Measurements from ENCODE around the gene GRIK1. TPM values are rescaled to one million over a fixed set of nuclear protein-coding genes. Genes with fewer than 3 reads are reported as not detected.

GRIK1 gene
- total RNA-seq, 2 donors from 2014 or later: not detected

DNA sequence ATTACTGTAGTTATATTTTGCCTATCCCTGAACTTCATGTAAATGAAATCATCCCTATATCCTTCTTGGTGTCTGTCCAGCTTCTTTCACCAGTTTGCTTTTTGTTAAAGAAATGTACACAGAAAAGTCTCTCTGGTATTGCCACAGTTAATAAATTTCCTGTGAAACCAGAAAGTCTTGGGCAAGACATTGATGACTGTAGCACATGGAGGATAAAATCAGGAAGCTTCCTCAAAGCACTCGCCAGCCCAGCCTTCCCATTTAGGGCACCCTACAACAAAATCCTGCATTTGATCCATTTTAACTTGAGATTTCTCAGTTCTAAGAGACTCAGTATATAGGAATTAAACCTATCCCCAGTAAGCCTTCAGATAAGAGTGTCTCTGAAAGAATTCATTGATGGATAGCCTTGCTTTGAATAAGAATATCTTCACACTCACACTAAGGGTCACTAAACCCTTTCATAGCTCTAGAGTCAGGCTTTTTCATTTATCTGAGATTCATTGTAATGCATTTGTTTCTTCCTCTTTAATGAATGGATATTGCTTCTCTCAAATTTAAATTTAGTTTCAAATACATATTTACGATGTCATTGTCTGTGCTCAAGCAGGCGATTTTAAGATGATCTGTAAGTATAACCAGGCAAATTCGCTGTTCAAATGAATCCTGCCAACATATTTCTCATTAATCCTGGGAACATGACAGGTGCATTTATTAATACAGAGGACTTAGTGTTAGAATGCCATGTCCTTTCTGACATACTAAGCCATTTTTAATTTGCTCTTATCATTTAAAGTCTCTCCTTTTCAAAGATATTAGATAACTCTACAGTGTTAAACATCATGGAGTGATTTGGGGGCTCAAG is 153.1 kb downstream of the GRIK1 start:
- Mint-ChIP-seq H3K27ac (no peak overlapping the region), H3K9me3 (no peaks in the 10 kb centered on the region), H3K36me3 (no peaks in the 10 kb centered on the region)
- no peak for DNase-seq (ENCODE audit: low spot score in 2 of 2)
- ATAC-seq: no peak

DNA sequence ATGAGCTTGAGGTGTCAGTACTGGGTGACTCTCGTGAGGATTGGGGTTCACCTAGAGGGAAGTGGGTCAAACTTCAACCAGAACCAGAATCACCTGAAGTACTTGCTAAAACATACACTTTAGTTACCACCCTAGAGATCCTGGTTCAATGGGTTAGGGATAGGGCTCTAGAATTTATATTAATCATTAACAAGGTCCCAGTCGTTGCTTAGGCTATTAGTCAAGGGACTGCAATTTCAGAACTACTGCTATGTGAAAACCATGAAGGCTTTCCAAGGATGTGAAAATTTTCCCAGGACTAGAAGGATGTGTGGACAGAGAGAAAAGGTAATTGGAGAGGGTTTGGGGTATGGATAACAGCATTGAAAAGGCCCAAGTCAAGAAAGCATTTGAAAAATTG is 162.6 kb downstream of the GRIK1 start:
- no peaks in the 10 kb centered on the region for H3K9me3 Mint-ChIP-seq
- no peak for ATAC-seq
- H3K27ac Mint-ChIP-seq: no peak overlapping the region
- no peak for DNase-seq (ENCODE audit: low spot score in 2 of 2)
- H3K36me3 Mint-ChIP-seq: no peaks in the 10 kb centered on the region

DNA sequence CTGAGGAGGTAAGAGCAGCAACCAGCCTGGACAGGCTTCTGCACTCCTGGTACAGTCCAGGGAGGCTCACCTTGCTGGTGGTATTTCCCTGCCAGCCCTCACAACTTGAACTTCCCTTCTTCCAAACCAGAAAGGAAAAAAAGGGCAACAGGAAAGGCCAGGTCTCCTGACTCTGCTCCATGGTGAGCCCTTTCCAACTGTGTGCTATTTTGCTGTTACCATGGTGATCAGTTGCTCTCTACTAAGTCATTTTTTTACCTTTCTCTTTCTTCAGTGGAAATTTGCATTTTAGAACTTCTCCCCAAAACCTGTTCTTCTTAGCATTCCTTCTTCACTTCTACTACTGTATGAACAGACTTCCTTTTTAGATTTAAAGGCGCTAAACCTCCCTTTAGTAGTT is 164.3 kb downstream of the GRIK1 start:
- no peak for ATAC-seq
- no peaks in the 10 kb centered on the region for H3K36me3 Mint-ChIP-seq
- no peak for DNase-seq (ENCODE audit: low spot score in 2 of 2)
- no peaks in the 10 kb centered on the region for H3K9me3 Mint-ChIP-seq
- H3K27ac Mint-ChIP-seq: peak overlapping the region in 1 of 2 donors; percentile 52

DNA sequence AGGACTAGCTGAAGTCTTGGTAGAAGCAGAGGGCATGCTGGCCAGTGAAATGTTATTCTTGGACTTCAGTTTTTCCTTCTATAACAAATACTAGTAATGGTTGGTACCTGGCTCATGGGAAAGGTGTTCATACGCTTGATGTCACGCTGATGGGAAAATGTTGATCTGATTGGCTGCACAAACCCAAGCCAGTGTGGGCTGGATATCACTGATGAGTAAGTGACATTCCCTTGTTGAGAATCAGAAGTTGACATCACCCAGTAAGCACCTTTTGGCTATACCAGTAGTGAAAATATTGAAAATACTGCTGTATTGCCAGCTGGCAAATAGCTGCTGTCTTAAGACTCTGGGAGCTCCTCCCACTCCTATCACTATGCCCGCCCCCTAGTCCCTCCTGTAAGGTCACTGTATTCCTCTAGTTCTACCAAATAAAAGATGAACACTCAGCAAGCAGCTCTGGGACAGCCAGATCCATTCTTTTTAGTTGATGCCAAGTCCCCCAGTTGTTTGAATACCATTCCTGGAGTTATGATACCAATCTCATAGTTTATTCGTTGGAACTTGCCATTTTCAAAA is 168.2 kb downstream of the GRIK1 start:
- ATAC-seq (no peak), DNase-seq (ENCODE audit: low spot score in 2 of 2) (no peak)
- no peaks in the 10 kb centered on the region for H3K36me3 Mint-ChIP-seq
- H3K9me3 Mint-ChIP-seq: no peaks in the 10 kb centered on the region
- H3K27ac Mint-ChIP-seq: no peak overlapping the region

DNA sequence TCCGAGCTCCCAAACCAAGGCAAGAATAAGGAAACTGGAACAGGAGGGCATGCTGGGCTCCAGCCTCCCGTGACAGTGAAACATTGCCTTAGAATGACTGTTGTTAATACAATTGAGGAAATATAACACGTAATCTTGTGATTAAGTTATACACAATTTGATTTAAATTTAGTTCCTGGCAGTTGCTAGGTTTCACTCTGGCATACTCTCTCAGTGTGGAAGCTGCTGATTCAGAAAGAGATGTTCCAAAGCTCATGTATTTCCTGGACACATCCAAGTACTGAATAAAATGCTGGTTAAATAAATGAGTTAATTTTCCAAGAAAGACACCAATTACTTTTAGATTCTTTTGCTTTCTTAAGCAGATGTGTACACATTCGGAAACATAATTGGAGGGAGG is 176.1 kb downstream of the GRIK1 start:
- H3K9me3 Mint-ChIP-seq: no peaks in the 10 kb centered on the region
- DNase-seq (ENCODE audit: low spot score in 2 of 2) (no peak), ATAC-seq (no peak)

DNA sequence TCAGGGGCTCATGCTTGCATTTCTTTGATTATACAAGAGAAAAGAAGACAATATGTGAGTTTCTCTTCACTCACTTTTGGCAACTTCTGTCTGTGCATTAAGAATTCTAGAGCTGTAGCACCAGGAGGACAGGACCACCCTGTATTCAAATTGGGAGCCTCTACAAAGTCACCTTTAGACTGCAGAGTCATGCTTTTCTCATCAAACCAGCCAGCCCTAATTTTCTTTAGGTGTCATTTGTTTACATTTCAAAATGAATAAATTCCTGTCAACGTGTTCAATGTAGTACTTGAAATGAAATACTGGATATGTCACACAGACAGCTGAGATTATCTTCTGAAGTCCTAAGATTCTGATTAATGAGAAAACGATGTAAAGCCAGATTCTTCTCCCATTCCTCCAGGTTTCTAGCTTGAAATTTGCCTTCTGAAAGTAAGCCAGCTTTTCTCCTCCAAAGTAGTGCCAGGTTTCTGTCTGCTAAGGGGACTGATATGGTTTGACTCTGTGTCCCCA is 177.2 kb downstream of the GRIK1 start:
- DNase-seq (ENCODE audit: low spot score in 2 of 2) (no peak), ATAC-seq (no peak)
- H3K27ac Mint-ChIP-seq: no peak overlapping the region
- H3K9me3 Mint-ChIP-seq: no peaks in the 10 kb centered on the region
- no peaks in the 10 kb centered on the region for H3K36me3 Mint-ChIP-seq

More for the DNA sequence above, 176.1 kb downstream of the GRIK1 start:
- Mint-ChIP-seq H3K27ac (no peak overlapping the region), H3K36me3 (no peaks in the 10 kb centered on the region)

DNA sequence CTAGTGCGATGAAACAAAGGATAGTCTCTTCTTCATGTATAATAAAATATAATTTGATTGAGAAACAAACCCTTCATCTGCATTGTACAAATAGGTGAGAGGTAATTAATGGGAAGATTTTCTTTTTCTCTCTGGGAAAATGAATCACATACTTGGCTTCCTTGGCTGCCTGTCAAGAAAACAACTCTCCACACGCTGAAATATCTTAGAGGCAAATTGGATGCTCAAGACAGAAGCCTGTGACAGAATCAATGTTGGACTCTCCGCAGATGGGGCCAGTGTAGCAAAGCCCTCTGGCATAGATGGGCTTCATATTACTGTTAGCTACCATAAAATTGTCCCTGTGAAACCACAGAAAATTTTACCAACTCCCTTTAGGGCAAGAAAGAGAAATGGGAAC is 186.6 kb downstream of the GRIK1 start:
- H3K9me3 Mint-ChIP-seq: no peaks in the 10 kb centered on the region
- H3K27ac Mint-ChIP-seq: no peak overlapping the region
- no peaks in the 10 kb centered on the region for H3K36me3 Mint-ChIP-seq
- no peak for DNase-seq (ENCODE audit: low spot score in 2 of 2)
- no peak for ATAC-seq

DNA sequence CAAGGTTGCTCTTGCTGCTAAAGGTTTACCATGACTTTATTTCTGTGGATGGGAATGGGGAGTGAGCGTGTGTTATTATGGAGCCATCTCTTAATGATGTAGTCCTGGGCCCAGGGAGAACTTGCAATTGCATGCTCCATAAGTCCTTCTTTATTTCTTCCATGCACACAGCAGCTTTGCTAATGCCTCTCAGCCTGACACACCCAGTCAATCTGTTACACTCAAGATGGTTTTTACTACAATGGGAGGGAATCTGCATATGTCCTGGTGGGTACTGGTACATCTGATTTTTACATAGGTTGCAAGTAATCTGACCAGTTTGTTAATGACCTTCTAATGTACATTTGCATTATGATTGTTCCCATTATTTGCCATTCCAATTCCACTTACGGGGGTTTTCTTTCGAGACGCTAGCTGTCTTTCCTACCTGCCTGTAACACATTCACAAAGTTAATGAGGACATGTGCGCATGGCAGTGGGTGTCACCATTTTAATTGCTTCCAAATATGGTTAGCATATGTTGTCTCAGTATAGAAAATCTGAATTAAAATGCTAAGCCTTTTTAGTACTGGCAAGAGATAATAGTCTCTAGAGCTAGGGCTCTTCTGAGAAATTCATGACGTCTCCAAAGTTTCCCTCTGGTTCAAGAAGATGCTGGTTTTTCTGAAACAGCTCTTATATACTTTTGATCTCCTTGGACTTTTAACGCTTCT is 188.2 kb downstream of the GRIK1 start:
- Mint-ChIP-seq H3K36me3 (no peaks in the 10 kb centered on the region), H3K9me3 (no peaks in the 10 kb centered on the region), H3K27ac (no peak overlapping the region)
- ATAC-seq (no peak), DNase-seq (ENCODE audit: low spot score in 2 of 2) (no peak)

DNA sequence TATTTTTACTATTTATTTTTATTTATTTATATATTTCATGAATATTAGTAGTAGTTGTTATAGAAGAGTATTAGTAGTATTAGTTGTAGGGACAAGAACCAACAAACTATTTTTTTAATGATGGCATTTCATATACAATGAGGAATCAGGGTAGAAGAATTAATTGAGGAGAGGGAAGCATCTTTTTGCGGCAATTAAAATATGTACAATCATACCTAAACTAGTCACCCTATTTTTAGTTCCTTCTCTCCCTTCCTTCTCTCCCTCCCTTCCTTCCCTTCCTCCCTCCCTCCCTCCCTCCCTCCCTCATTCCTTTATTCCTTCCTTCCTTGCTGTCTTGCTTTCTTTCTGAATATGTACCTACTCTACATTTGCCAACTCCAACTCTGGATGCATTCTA is 189.8 kb downstream of the GRIK1 start:
- no peak overlapping the region for H3K27ac Mint-ChIP-seq
- no peak for DNase-seq (ENCODE audit: low spot score in 2 of 2)
- no peak for ATAC-seq
- H3K36me3 Mint-ChIP-seq: no peaks in the 10 kb centered on the region
- H3K9me3 Mint-ChIP-seq: no peaks in the 10 kb centered on the region

DNA sequence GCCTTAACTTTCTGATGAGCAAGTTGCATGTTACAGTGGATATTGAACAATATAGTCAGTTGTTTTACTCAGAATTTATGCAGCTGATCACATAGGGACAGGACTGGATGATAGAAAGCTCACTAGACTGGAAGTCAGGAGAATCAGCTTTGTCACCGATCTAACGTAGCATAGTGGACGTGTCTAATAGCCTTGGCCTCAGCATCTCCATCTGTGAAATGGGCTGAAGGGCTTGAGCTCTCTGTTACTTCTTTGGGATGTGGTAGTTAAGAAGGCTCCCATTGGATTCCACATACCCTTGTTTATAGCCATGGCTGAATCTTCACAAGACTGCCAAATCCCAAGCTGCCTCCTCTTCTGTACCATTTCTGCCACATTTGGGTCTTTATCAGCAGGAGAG is 190.6 kb downstream of the GRIK1 start:
- no peak overlapping the region for H3K27ac Mint-ChIP-seq
- H3K36me3 Mint-ChIP-seq: no peaks in the 10 kb centered on the region
- ATAC-seq: no peak
- no peaks in the 10 kb centered on the region for H3K9me3 Mint-ChIP-seq
- no peak for DNase-seq (ENCODE audit: low spot score in 2 of 2)

DNA sequence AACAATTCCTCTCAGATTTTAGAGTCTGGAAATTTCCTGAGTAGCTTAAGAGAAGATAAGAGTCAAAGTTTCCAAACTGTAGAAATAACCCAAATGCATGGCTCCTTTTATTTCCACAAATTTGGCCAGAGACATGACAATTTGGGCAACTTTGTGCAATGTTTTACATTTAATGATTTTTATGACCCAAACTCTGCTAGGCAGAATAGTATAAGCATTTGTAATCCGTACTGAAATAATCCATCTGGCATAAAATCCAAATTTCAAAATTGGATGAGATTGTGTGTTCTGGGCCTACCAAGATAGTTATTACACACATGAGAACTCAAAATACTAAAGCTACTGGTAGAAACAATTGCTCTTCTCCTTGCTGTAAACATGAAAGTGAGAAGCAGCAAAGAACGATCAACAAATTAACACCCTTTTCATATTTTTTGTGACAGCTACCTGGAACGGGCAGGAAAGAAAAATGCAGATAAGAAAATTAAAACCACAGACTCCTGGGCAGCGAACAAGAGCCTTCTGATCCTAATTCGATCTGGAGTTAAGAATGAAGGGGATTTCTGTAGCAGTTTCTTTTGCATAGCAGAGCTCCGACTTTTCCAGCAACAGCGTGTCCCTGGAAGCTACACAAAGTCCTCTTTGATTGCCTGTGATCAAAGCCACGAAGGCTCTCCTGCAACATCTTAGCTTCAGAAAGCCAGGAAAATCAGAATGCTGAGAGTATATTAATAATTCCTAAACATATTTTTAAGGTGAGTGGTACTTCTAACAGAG is 191.2 kb downstream of the GRIK1 start:
- Mint-ChIP-seq H3K36me3 (no peaks in the 10 kb centered on the region), H3K9me3 (no peaks in the 10 kb centered on the region), H3K27ac (no peak overlapping the region)
- DNase-seq (ENCODE audit: low spot score in 2 of 2): no peak
- ATAC-seq: no peak

DNA sequence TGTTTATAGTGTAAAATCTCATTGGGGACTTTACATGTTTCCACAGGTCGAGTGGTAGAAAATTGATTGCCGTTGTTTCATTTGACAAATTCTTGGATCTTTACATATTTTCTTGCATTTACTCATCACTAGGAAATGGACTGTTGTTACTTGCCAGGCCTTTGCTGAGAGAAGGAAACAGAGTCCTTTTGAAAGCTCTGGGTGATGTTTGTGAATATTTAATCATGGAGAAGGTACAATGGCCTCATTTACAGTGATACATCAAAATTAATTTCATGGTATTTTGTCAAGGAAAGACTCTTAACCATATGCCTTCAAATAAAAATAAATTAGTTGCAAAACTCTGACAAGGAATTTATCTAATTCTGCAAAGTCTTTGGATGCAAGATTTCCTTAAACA is 198.0 kb downstream of the GRIK1 start:
- no peak for ATAC-seq
- no peak overlapping the region for H3K27ac Mint-ChIP-seq
- H3K36me3 Mint-ChIP-seq: no peaks in the 10 kb centered on the region

DNA sequence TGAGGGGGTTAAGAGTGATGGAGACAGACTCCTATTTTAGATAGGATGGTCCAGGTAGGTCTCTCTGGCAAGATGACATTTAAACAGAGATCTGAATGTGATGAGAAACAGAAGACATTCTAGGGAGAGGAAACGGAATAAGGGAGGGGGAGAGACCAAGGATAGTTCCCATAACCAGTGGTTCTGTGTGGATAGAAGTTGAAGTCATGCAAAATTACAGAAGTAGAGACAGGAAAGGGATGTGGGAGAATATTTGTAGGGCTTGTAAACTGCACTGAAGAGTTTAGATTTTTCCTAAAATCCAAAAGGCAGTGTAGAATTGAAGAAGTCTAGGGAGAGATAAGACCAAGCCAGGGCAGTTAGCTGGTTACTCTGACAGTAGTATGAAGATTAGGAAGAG is 200.6 kb downstream of the GRIK1 start:
- ATAC-seq (no peak), DNase-seq (ENCODE audit: low spot score in 2 of 2) (no peak)
- no peaks in the 10 kb centered on the region for H3K36me3 Mint-ChIP-seq
- no peaks in the 10 kb centered on the region for H3K9me3 Mint-ChIP-seq
- no peak overlapping the region for H3K27ac Mint-ChIP-seq

More for the DNA sequence above, 198.0 kb downstream of the GRIK1 start:
- no peaks in the 10 kb centered on the region for H3K9me3 Mint-ChIP-seq
- DNase-seq (ENCODE audit: low spot score in 2 of 2): no peak

DNA sequence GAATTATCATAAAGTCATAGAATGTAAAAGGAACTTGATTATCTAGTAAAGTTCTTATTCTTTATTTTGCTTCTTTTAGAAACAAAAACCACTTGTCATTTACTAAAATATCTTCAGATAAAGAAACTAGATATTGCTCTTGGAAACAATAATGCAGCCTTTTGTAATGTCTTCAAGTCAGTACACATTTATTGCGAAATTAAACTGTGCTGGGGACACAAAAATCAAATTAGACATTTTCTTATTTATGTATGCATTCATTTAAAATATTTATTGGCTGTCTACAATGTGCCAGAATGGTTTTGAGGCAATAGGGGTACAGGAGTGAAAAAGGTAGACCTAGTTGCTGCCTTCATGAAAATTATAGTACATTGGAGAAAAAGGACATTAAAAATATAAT is 201.1 kb downstream of the GRIK1 start:
- no peak for ATAC-seq
- no peaks in the 10 kb centered on the region for H3K9me3 Mint-ChIP-seq
- no peak for DNase-seq (ENCODE audit: low spot score in 2 of 2)
- no peaks in the 10 kb centered on the region for H3K36me3 Mint-ChIP-seq
- no peak overlapping the region for H3K27ac Mint-ChIP-seq

DNA sequence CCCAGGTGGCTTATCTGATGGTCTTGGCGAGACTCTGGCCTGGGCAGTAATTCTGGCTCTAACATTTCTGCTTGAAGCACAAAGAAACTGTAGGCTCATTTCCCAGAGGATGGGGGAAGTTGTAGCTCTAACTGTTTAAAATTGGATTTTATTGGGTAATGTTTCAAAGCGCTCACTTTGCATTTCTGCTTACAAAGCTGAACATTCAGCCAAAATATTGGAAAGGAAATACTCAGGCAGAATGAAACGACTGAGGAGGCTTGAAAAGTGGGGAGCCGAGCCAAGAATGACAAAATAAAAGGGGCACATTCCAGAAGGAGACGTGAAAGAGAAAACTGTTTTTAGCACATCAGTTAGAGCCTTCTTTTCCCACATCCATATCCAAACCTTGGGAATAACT is 202.6 kb downstream of the GRIK1 start:
- no peak for ATAC-seq
- Mint-ChIP-seq H3K36me3 (no peaks in the 10 kb centered on the region), H3K27ac (no peak overlapping the region), H3K9me3 (no peaks in the 10 kb centered on the region)
- DNase-seq (ENCODE audit: low spot score in 2 of 2): no peak

DNA sequence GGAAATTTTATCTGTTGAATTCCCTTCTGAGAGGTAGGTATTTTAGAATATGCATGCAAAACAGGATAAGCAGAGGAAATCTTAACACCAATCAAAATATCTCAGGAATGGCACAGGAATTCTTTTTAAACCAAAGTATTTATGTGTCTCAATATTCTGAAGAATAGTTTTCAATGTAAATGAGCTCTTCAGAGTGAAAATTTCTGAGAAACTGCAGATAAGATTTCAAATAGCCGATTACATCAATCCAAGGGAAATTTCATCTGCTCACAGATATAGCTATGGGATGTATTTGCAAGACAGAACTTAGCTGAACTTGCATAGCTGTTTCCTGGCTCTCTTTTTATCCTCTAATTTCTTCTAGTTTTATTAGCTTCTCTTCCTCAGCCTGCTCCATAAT is 209.5 kb downstream of the GRIK1 start:
- no peaks in the 10 kb centered on the region for H3K9me3 Mint-ChIP-seq
- H3K36me3 Mint-ChIP-seq: no peaks in the 10 kb centered on the region
- DNase-seq (ENCODE audit: low spot score in 2 of 2): no peak
- no peak overlapping the region for H3K27ac Mint-ChIP-seq
- ATAC-seq: no peak

DNA sequence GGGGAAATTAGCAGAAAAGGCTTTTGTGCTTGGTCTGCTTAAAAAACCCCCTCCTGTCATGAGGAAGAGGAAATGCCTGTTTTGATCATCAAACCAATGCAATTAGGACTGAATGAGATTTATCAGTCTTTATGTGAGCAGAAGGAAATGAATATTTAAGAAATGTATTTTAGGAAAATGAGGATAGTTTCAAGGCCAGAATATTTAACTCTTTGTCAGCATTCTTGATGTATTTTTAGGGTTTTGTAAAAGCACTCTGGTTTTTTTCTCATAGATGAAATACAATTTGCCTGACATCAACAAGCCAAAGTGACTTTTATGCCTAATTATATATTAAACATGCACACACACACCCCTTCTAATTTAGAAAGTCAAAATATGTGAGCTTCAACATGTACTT is 213.8 kb downstream of the GRIK1 start:
- H3K27ac Mint-ChIP-seq: no peak overlapping the region
- no peaks in the 10 kb centered on the region for H3K9me3 Mint-ChIP-seq
- ATAC-seq: no peak
- H3K36me3 Mint-ChIP-seq: no peaks in the 10 kb centered on the region
- no peak for DNase-seq (ENCODE audit: low spot score in 2 of 2)
